ENCODE data around the gene ORMDL2.

- TF ChIP-seq POLR2A (IDR thresholded peaks at IDR 0.05), result peak in 1 of 4 donors; percentile 20
- TF ChIP-seq CTCF (IDR thresholded peaks at IDR 0.05), result no peak
Observed at GRCh38 chr12:55847033-55847432, 29.2 kb downstream of the ORMDL2 start.

Data from esophagus squamous epithelium (tissue), 4 donors.